ENCODE data around the gene ST6GALNAC2. TPM values are rescaled to one million over a fixed set of nuclear protein-coding genes. Genes with fewer than 3 reads are reported as not detected.

Gene ST6GALNAC2
- polyA plus RNA-seq, 1 donor (not counting 4 experiments of a cell fraction or from before 2014, with no cell fraction given), result 45.8 TPM

DNA sequence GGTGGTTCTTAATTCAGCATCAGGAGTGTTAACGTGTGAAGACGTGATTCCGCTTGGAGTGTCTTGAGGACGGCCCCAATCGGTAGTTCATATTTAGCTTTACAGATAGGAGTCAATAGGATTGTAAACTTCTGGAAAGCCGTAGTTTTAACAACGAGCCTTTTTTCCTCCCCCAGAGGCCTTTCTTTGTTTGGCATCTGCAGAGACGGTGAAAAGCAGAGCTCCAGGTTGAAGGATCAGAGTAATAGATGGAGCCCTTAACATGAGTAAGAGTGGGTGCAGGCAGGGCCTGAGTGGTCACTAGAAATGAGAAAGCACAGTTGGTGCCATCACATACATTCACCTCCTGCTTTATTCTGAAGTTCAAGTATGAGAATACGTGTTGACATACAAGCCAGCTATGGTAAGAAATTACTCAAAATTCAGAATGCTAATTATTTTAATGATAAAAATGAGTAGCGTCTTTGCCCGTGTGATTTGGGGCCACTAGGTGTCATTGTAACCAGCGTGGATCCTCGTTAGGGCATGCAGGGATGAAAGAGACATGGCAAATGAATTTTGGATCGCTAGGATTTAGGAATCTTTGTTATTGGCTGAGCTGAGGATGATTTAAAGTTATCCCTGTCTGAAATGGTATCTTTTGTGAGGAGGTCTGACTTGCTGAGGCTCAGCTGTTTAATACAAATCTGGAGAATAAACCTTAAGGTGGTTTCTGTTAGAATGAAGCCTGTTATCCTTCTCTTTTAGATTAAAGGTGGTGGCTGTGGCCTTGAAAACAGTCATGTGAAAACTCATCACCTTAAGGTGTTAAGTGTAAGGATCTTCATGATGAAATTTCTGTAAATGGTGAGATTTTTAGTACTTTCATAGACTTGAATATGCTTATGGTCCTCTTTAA, 27.2 kb downstream of the ST6GALNAC2 start:
- no peak overlapping the region for H2AFZ ChIP-seq (ENCODE audit: control insufficient read depth, low read length)

DNA sequence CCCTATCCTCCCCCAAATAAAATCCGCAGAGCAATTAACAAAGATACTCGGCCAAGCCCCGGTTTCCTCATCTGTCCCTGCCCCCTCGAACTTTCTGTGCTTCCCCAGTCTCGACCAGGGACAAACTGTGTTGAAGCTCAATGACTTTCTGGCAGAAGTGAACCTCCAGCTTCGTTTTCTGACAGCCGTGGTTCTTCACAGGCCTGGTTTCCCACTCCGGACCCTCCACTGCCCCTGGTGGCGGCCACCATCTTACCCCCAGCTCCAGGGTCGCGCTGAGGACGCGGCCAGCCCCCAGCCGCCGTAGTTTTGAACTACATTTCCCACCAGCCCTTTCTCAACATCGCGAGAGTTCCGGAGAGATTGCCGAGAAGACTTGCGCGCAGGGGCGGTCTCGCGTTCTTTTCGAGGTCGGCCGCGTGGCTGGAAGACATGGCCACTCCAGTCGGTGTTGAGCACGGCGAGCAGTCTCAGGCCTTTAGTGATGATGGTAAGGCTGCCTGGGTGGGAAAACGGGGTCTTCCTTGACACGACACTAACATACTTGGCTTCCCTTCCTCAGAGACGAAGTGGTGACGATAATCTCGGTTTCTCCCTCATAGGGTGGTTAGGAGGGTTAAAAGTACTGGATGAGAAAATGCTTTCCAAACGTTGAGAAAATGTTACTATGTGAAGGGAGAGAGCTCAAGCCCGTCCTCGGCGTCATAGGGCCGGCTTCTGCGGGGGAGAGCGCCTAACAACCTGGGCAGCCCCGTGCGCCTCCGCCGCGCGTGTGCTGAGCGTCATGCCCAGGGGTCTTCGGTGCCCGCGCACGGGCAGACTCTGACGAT, 28.1 kb downstream of the ST6GALNAC2 start:
- H4K20me1 ChIP-seq (ENCODE audit: control insufficient read depth, extremely low read depth, insufficient read depth, low read length), result peaks cover 20% of the 10 kb centered on the region
- H3K27ac ChIP-seq (ENCODE audit: control insufficient read depth, insufficient read depth, low read length), result peak overlapping the region; percentile 100
- H3K9ac ChIP-seq (ENCODE audit: control insufficient read depth, extremely low read depth, insufficient read depth, low read length), result peak overlapping the region; percentile 100
- dilution Hi-C loops (cut with MboI; ENCODE audit: extremely low pct_ligation_motif_present, low sequenced_read_pairs), result no loop called here
- H3K9me1 ChIP-seq (ENCODE audit: control insufficient read depth, extremely low read depth, insufficient read depth, low read length), result peaks cover 4% of the 10 kb centered on the region
- peaks cover 49% of the 10 kb centered on the region for H3K4me1 ChIP-seq (ENCODE audit: control insufficient read depth, extremely low read depth, insufficient read depth, low read length)
- peak overlapping the region; percentile 94 for H3K4me2 ChIP-seq (ENCODE audit: control insufficient read depth, extremely low read depth, insufficient read depth, low read depth, low read length)
- no peaks in the 10 kb centered on the region for H3K27me3 ChIP-seq (ENCODE audit: control insufficient read depth, extremely low read depth, insufficient read depth, low read length)
- peak; percentile 92 for DNase-seq (ENCODE audit: low read depth, low spot score)
- H3K36me3 ChIP-seq (ENCODE audit: control insufficient read depth in 2 of 2, extremely low read depth in 1 of 2, insufficient read depth in 2 of 2, low read length in 2 of 2), result peaks cover 4 to 27% of the 10 kb centered on the region in 2 experiments
- no peaks in the 10 kb centered on the region for H3K9me3 ChIP-seq (ENCODE audit: control insufficient read depth, low read depth, low read length)
- H3K79me2 ChIP-seq (ENCODE audit: control insufficient read depth, insufficient read depth, low read length), result peaks cover 54% of the 10 kb centered on the region
- FAIRE-seq, result no peak
- H2AFZ ChIP-seq (ENCODE audit: control insufficient read depth, low read length), result peak overlapping the region; percentile 76
- H3K4me3 ChIP-seq (ENCODE audit: control insufficient read depth in 2 of 3, extremely low read depth in 1 of 3, insufficient read depth in 2 of 3, low read depth in 1 of 3, low read length in 3 of 3), result peak overlapping the region; percentile 97 to 100 (median 99)
- TF ChIP-seq, protein P1, sequence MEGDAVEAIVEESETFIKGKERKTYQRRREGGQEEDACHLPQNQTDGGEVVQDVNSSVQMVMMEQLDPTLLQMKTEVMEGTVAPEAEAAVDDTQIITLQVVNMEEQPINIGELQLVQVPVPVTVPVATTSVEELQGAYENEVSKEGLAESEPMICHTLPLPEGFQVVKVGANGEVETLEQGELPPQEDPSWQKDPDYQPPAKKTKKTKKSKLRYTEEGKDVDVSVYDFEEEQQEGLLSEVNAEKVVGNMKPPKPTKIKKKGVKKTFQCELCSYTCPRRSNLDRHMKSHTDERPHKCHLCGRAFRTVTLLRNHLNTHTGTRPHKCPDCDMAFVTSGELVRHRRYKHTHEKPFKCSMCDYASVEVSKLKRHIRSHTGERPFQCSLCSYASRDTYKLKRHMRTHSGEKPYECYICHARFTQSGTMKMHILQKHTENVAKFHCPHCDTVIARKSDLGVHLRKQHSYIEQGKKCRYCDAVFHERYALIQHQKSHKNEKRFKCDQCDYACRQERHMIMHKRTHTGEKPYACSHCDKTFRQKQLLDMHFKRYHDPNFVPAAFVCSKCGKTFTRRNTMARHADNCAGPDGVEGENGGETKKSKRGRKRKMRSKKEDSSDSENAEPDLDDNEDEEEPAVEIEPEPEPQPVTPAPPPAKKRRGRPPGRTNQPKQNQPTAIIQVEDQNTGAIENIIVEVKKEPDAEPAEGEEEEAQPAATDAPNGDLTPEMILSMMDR (optimal IDR thresholded peaks at IDR 0.05 in 1 of 3, IDR thresholded peaks at IDR 0.05 in 1 of 3, conservative IDR thresholded peaks at IDR 0.05 in 1 of 3; ENCODE audit: extremely low read depth in 1 of 3, insufficient read depth in 2 of 3, low read length in 3 of 3), result peak; percentile 37 to 47 (median 43)
- no peak for TF ChIP-seq EZH2 (IDR thresholded peaks at IDR 0.05; ENCODE audit: low read length)

More for the DNA sequence above, 27.2 kb downstream of the ST6GALNAC2 start:
- peaks cover 4 to 27% of the 10 kb centered on the region in 2 experiments for H3K36me3 ChIP-seq (ENCODE audit: control insufficient read depth in 2 of 2, extremely low read depth in 1 of 2, insufficient read depth in 2 of 2, low read length in 2 of 2)
- DNase-seq (ENCODE audit: low read depth, low spot score) (no peak), FAIRE-seq (no peak)
- H3K4me2 ChIP-seq (ENCODE audit: control insufficient read depth, extremely low read depth, insufficient read depth, low read depth, low read length), result peak overlapping the region; percentile 94
- peaks cover 24% of the 10 kb centered on the region for H4K20me1 ChIP-seq (ENCODE audit: control insufficient read depth, extremely low read depth, insufficient read depth, low read length)
- peak overlapping the region; percentile 100 for H3K9ac ChIP-seq (ENCODE audit: control insufficient read depth, extremely low read depth, insufficient read depth, low read length)
- H3K27me3 ChIP-seq (ENCODE audit: control insufficient read depth, extremely low read depth, insufficient read depth, low read length), result no peaks in the 10 kb centered on the region
- dilution Hi-C loops (cut with MboI; ENCODE audit: extremely low pct_ligation_motif_present, low sequenced_read_pairs), result no loop called here
- H3K9me1 ChIP-seq (ENCODE audit: control insufficient read depth, extremely low read depth, insufficient read depth, low read length), result peaks cover 4% of the 10 kb centered on the region
- peaks cover 58% of the 10 kb centered on the region for H3K4me1 ChIP-seq (ENCODE audit: control insufficient read depth, extremely low read depth, insufficient read depth, low read length)
- H3K27ac ChIP-seq (ENCODE audit: control insufficient read depth, insufficient read depth, low read length), result peak overlapping the region; percentile 100
- H3K9me3 ChIP-seq (ENCODE audit: control insufficient read depth, low read depth, low read length), result no peaks in the 10 kb centered on the region
- peak overlapping the region; percentile 97 to 100 (median 99) for H3K4me3 ChIP-seq (ENCODE audit: control insufficient read depth in 2 of 3, extremely low read depth in 1 of 3, insufficient read depth in 2 of 3, low read depth in 1 of 3, low read length in 3 of 3)
- no peak for TF ChIP-seq EZH2 (IDR thresholded peaks at IDR 0.05; ENCODE audit: low read length)
- TF ChIP-seq, protein P1 (optimal IDR thresholded peaks at IDR 0.05 in 1 of 3, IDR thresholded peaks at IDR 0.05 in 1 of 3, conservative IDR thresholded peaks at IDR 0.05 in 1 of 3; ENCODE audit: extremely low read depth in 1 of 3, insufficient read depth in 2 of 3, low read length in 3 of 3), result peak; percentile 14 to 57 (median 43)
- peaks cover 57% of the 10 kb centered on the region for H3K79me2 ChIP-seq (ENCODE audit: control insufficient read depth, insufficient read depth, low read length)
